NOMO-1 (cell line): ENCODE data around the gene TPX2.

Experiments used
- DNase-seq, 2 experiments: peaks; one replicate each; lab custom pipeline; 2025; ENCODE audit not compliant: unreplicated experiment in 2 of 2; lab: John Stamatoyannopoulos, UW

Gene TPX2

DNA sequence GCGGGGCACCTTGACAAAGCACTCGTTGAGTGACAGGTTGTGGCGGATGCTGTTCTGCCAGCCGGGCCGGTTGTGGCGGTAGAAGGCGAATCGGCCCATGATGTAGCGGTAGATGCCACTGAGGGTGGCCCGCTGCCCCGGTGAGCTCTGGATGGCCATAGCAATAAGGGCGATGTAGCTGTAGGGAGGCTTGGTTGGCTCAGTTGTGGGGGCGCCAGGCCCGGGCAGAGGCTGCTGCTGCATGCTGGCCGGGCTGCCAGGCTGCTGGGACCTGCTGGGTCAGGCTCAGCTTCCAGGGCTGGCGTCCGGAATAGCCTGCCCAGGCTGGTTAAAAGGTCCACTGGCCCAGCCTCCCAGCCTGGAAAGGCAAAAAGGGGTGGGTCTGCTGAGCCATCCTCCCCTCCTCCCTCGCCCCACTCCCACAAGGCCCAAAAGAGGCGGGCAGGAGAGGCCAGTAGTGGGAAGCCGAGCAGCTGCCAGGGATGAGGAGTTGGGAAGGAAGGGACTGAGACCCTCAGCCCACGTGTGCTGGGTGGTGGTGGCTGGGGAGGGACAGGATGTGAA lies 106.3 kb downstream of the TPX2 start, which contains the start of gene FOXS1:
Gene FOXS1 (minus strand): TSS at position 305 of the 564 bp plus-strand sequence. CDS start 62 bp downstream, at position 243.
- no peak for DNase-seq

- DNase-seq = no peak
Observed at GRCh38 chr20:31846793-31847138, 107.7 kb downstream of the TPX2 start.

GRCh38 chr20:31848088-31848999 lies 109.3 kb downstream of the TPX2 start:
- no peak for DNase-seq

- DNase-seq = no peak
Observed at GRCh38 chr20:31849306-31849930, 110.3 kb downstream of the TPX2 start.
